HCT116 (cell line): Measurements from ENCODE around the gene BCL11A. TPM values are rescaled to one million over a fixed set of nuclear protein-coding genes. Genes with fewer than 3 reads are reported as not detected.

Source experiments
- ATAC-seq: fragments of 200-7000 bp; cut with Tn5 transposase; 2 replicates; pipeline ENCODE4 v1.9.1; 2020; ENCODE audit warnings: mild to moderate bottlenecking, moderate library complexity
- BruUV-seq: library from RNA; stranded (reverse); fragments of 400-500 nt; replicated peaks from 2 replicates; lab custom pipeline; 2021; lab: Mats Ljungman, UMichigan
- CTCF ChIA-PET: fragments of 300-600 bp; sonication (Branson Sonifier 250); formaldehyde crosslinking; loops from one replicate; lab custom pipeline; 2021; ENCODE audit warnings: antibody characterized with exemption; lab: Charles Lee
- POLR2A ChIA-PET: fragments of 300-600, 350-600 bp; sonication (Branson Sonifier 250); formaldehyde crosslinking; loops from one replicate; lab custom pipeline; 2021; ENCODE audit warnings: antibody characterized with exemption; lab: Charles Lee
- RAD21 ChIA-PET, 2 experiments: fragments of 300-600 bp; sonication (Branson Sonifier 250); formaldehyde crosslinking; loops; one replicate each; lab custom pipeline; 2023; ENCODE audit warnings: low total read pairs in 2 of 2; ENCODE audit not compliant: uncharacterized antibody in 2 of 2, unreplicated experiment in 2 of 2, low non-redundant PET in 1 of 2; lab: Charles Lee
- DNase-seq: peaks from one replicate; pipeline ENCODE4 v3.0.0-alpha.2; 2010; ENCODE audit warnings: low read depth, low spot score
- H2AFZ ChIP-seq: fragments of 200-600 bp; shearing (Covaris generic), sonication (generic); 2 replicates; pipeline ENCODE4 v1.6.1; 2017; ENCODE audit warnings: low read depth, mixed run types, mixed read lengths, antibody characterized with exemption, low read length; ENCODE audit not compliant: poor library complexity, severe bottlenecking
- H3K27ac ChIP-seq: 2 replicates; pipeline ENCODE4 v1.5.1; 2012; ENCODE audit warnings: low read depth, low read length
- H3K27me3 ChIP-seq: fragments of 200-600 bp; sonication (generic); 2 replicates; pipeline ENCODE4 v1.6.1; 2016; ENCODE audit warnings: mixed run types, low read length, mixed read lengths; ENCODE audit not compliant: insufficient read depth
- H3K36me3 ChIP-seq, 2 experiments: fragments of 200-500 bp in 1 of 2; fragments of 200-600 bp in 1 of 2; sonication (Bioruptor generic) in 1 of 2; sonication (generic) in 1 of 2; 2 replicates each; pipeline versions ENCODE4 v1.5.1 to v1.6.1; 2014 to 2016; ENCODE audit warnings: low read length in 2 of 2, inconsistent platforms in 1 of 2, mixed read lengths in 1 of 2, mixed run types in 1 of 2; ENCODE audit not compliant: insufficient read depth in 2 of 2, control insufficient read depth in 1 of 2
- H3K4me1 ChIP-seq, 2 experiments: fragments of 200-600 bp in 1 of 2; sonication (generic) in 1 of 2; 2 replicates each; pipeline versions ENCODE4 v1.5.1 to v1.6.1; 2012 to 2017; ENCODE audit warnings: low read length in 2 of 2, inconsistent platforms in 1 of 2, mild to moderate bottlenecking in 1 of 2, mixed read lengths in 1 of 2, mixed run types in 1 of 2, moderate library complexity in 1 of 2; ENCODE audit not compliant: insufficient read depth in 2 of 2, control insufficient read depth in 1 of 2
- H3K4me2 ChIP-seq: fragments of 200-600 bp; sonication (generic); 2 replicates; pipeline ENCODE4 v1.6.1; 2017; ENCODE audit warnings: mixed run types, low read length, mixed read lengths
- H3K4me3 ChIP-seq, 2 experiments: fragments of 200-600 bp in 1 of 2; sonication (generic) in 1 of 2; replicated peaks in 1 of 2; 2 replicates each; pipeline ENCODE4 v1.5.1; 2011 to 2016; ENCODE audit warnings: low read length in 2 of 2, control low read depth in 1 of 2, low read depth in 1 of 2, mild to moderate bottlenecking in 1 of 2, mixed read lengths in 1 of 2, mixed run types in 1 of 2
- H3K79me2 ChIP-seq: fragments of 200-600 bp; sonication (generic); 2 replicates; pipeline ENCODE4 v1.6.1; 2017; ENCODE audit warnings: mild to moderate bottlenecking, mixed run types, low read length, moderate library complexity, mixed read lengths; ENCODE audit not compliant: insufficient read depth
- H3K9ac ChIP-seq: fragments of 200-600 bp; sonication (generic); 2 replicates; pipeline ENCODE4 v1.6.1; 2016; ENCODE audit warnings: low read length, mixed read lengths
- H3K9me2 ChIP-seq: fragments of 200-600 bp; sonication (generic), shearing (Covaris generic); 2 replicates; pipeline ENCODE4 v1.6.1; 2017; ENCODE audit warnings: mixed run types, mild to moderate bottlenecking, moderate library complexity; ENCODE audit not compliant: insufficient read depth
- H3K9me3 ChIP-seq, 2 experiments: fragments of 200-500 bp in 1 of 2; fragments of 200-600 bp in 1 of 2; sonication (Bioruptor generic) in 1 of 2; sonication (generic) in 1 of 2; 2 replicates each; pipeline ENCODE4 v1.6.1; 2014 to 2017; ENCODE audit warnings: low read length in 2 of 2, mixed read lengths in 2 of 2, inconsistent platforms in 1 of 2, low read depth in 1 of 2, mild to moderate bottlenecking in 1 of 2, mixed run types in 1 of 2, moderate library complexity in 1 of 2; ENCODE audit not compliant: control insufficient read depth in 1 of 2, insufficient read depth in 1 of 2
- H4K20me1 ChIP-seq: fragments of 200-600 bp; sonication (generic), shearing (Covaris generic); 2 replicates; pipeline ENCODE4 v1.6.1; 2017; ENCODE audit warnings: mixed run types, mild to moderate bottlenecking, moderate library complexity; ENCODE audit not compliant: insufficient read depth
- ATF3 ChIP-seq: IDR thresholded peaks from 2 replicates; pipeline ENCODE4 v1.6.1; 2012
- CBX3 ChIP-seq: IDR thresholded peaks from 2 replicates; pipeline ENCODE4 v1.6.1; 2012; ENCODE audit warnings: low read depth
- CEBPB ChIP-seq: IDR thresholded peaks from 2 replicates; pipeline ENCODE4 v1.6.1; 2012; ENCODE audit warnings: low read depth
- CTCF ChIP-seq, 3 experiments: fragments of 200-600 bp in 1 of 3; sonication (generic) in 1 of 3; IDR thresholded peaks in 2 of 3; conservative IDR thresholded peaks in 1 of 3; 2 replicates each; pipeline ENCODE4 v1.5.1; 2012 to 2017; ENCODE audit warnings: low read depth in 2 of 3, low read length in 2 of 3, antibody characterized with exemption in 1 of 3, borderline replicate concordance in 1 of 3, control low read depth in 1 of 3, mild to moderate bottlenecking in 1 of 3, mixed read lengths in 1 of 3, mixed run types in 1 of 3, moderate library complexity in 1 of 3; ENCODE audit not compliant: insufficient read depth in 1 of 3
- EGR1 ChIP-seq: IDR thresholded peaks from 2 replicates; pipeline ENCODE4 v1.6.1; 2012; ENCODE audit warnings: low read depth
- ELF1 ChIP-seq: IDR thresholded peaks from 2 replicates; pipeline ENCODE4 v1.6.1; 2012; ENCODE audit warnings: low read depth, borderline replicate concordance
- JUND ChIP-seq: IDR thresholded peaks from 2 replicates; pipeline ENCODE4 v1.6.1; 2012
- POLR2A ChIP-seq: IDR thresholded peaks from 2 replicates; pipeline ENCODE4 v1.7.0; 2011; ENCODE audit warnings: borderline replicate concordance; ENCODE audit not compliant: insufficient read depth, insufficient read length; ENCODE audit errors: extremely low read depth
- RAD21 ChIP-seq: IDR thresholded peaks from 2 replicates; pipeline ENCODE4 v1.6.1; 2012; ENCODE audit warnings: low read depth, mild to moderate bottlenecking
- YY1 ChIP-seq: IDR thresholded peaks from 2 replicates; pipeline ENCODE4 v1.6.1; 2011; ENCODE audit warnings: low read length, low read depth, moderate library complexity, mild to moderate bottlenecking; ENCODE audit not compliant: insufficient replicate concordance; ENCODE audit errors: extremely low read depth
- ZFX ChIP-seq: fragments of 450-650 bp; IDR thresholded peaks from 2 replicates; pipeline ENCODE4 v1.6.1; 2017
- ZNF274 ChIP-seq: fragments of 200-500 bp; sonication (Bioruptor generic); IDR thresholded peaks from 2 replicates; pipeline ENCODE4 v1.6.1; 2014; ENCODE audit warnings: mild to moderate bottlenecking, low read depth, low read length, inconsistent platforms
- intact Hi-C: fragments of 100-400 bp; cut with micrococcal nuclease; formaldehyde crosslinking; loops from 2 replicates; pipeline ENCODE4 v1.10.0; 2022
- total RNA-seq: library from RNA; stranded (reverse); gene quantifications from one replicate; pipeline ENCODE4 v1.2.1, GENCODE V29; 2021; ENCODE audit not compliant: unreplicated experiment
- TF ChIP-seq, protein P1 (sequence below): IDR thresholded peaks from 2 replicates; pipeline ENCODE4 v1.6.1; 2011; ENCODE audit warnings: mild to moderate bottlenecking, low read length, moderate library complexity; ENCODE audit not compliant: insufficient replicate concordance; ENCODE audit errors: extremely low read depth
- TF ChIP-seq, protein P2 (sequence below): IDR thresholded peaks from 2 replicates; pipeline ENCODE4 v1.6.1; 2012

BCL11A gene
- total RNA-seq, 1 experiment from 2014 or later: 0.71 TPM

GRCh38 chr2:60573251-60573650, 19.8 kb upstream of the BCL11A start:
- no peak for DNase-seq
- Histone ChIP-seq H3K36me3 (no peaks in the 10 kb centered on the region), H3K27me3 (peaks cover 51% of the 10 kb centered on the region), H3K79me2 (no peaks in the 10 kb centered on the region), H3K4me1 (no peaks in the 10 kb centered on the region), H3K9me2 (no peaks in the 10 kb centered on the region), H3K9ac (no peak overlapping the region), H3K4me3 (no peak overlapping the region), H2AFZ (no peak overlapping the region), H3K27ac (no peak overlapping the region), H3K9me3 (no peaks in the 10 kb centered on the region), H3K4me2 (no peak overlapping the region), H4K20me1 (no peaks in the 10 kb centered on the region)
- RAD21 ChIA-PET: no interaction called here
- CTCF ChIA-PET: no interaction called here
- intact Hi-C loops: loop anchor here (10.0 kb wide), 1 partner anchor 1998 kb away; no protein-coding TSS in a partner anchor
- TF ChIP-seq YY1: no peak
- TF ChIP-seq CBX3: no peak
- no peak for TF ChIP-seq CEBPB
- TF ChIP-seq RAD21: no peak
- no TSS peak for BruUV-seq
- no peak for ATAC-seq
- POLR2A ChIA-PET: no interaction called here

DNA sequence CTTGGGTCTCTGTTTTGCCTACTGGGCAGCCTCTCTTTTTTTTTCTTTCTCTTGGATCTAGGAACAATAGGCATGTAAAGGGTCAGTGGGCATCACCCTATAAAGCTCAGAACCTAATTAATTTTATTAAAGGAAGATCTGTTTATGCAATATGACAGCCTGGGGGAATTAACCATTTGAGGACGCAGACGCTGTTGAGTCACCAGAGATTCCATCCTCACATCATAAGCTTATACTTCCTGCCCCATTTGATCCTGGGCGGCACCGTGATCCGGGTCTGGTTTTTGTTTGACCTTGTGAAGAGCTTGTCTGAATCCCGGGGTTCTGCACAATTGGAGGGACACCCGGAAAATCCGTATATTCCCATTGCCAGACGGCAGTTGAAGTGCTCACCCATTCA, 16.8 kb upstream of the BCL11A start:
- POLR2A ChIA-PET: no interaction called here
- TF ChIP-seq ELF1 (no peak), CTCF (IDR thresholded peaks at IDR 0.05 in 2 of 3, conservative IDR thresholded peaks at IDR 0.05 in 1 of 3; ENCODE audit: borderline replicate concordance in 1 of 3, insufficient read depth in 1 of 3, low read depth in 2 of 3, low read length in 2 of 3) (no peak), JUND (no peak), ATF3 (no peak), RAD21 (no peak), YY1 (no peak), POLR2A (no peak), ZFX (no peak), CBX3 (no peak), EGR1 (no peak), ZNF274 (no peak)
- TF ChIP-seq, protein P1, sequence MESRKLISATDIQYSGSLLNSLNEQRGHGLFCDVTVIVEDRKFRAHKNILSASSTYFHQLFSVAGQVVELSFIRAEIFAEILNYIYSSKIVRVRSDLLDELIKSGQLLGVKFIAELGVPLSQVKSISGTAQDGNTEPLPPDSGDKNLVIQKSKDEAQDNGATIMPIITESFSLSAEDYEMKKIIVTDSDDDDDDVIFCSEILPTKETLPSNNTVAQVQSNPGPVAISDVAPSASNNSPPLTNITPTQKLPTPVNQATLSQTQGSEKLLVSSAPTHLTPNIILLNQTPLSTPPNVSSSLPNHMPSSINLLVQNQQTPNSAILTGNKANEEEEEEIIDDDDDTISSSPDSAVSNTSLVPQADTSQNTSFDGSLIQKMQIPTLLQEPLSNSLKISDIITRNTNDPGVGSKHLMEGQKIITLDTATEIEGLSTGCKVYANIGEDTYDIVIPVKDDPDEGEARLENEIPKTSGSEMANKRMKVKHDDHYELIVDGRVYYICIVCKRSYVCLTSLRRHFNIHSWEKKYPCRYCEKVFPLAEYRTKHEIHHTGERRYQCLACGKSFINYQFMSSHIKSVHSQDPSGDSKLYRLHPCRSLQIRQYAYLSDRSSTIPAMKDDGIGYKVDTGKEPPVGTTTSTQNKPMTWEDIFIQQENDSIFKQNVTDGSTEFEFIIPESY: no peak
- TF ChIP-seq, protein P2, sequence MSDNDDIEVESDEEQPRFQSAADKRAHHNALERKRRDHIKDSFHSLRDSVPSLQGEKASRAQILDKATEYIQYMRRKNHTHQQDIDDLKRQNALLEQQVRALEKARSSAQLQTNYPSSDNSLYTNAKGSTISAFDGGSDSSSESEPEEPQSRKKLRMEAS: no peak

More for the DNA sequence above, 16.8 kb upstream of the BCL11A start:
- DNase-seq: no peak
- no peaks in the 10 kb centered on the region for H3K79me2 ChIP-seq
- CTCF ChIA-PET: interaction anchor here (1.3 to 2.4 kb wide), 3 partner anchors 9 to 105 kb away, joined by 3 to 13 read pairs (median 8); no protein-coding TSS in a partner anchor
- BruUV-seq: no TSS peak
- no peaks in the 10 kb centered on the region for H3K9me3 ChIP-seq
- H3K27ac ChIP-seq: no peak overlapping the region
- H2AFZ ChIP-seq: no peak overlapping the region
- no peak for ATAC-seq
- no peak overlapping the region for H3K4me2 ChIP-seq
- H4K20me1 ChIP-seq: no peaks in the 10 kb centered on the region
- RAD21 ChIA-PET: no interaction called here
- intact Hi-C loops: loop anchor here (10.0 kb wide), 1 partner anchor 1995 kb away; no protein-coding TSS in a partner anchor
- peaks cover 77% of the 10 kb centered on the region for H3K27me3 ChIP-seq
- H3K4me3 ChIP-seq: no peak overlapping the region
- H3K9me2 ChIP-seq: no peaks in the 10 kb centered on the region
- H3K36me3 ChIP-seq: no peaks in the 10 kb centered on the region
- no peaks in the 10 kb centered on the region for H3K4me1 ChIP-seq
- no peak overlapping the region for H3K9ac ChIP-seq
